ENCODE data around the gene KRTAP25-1. TPM values are rescaled to one million over a fixed set of nuclear protein-coding genes. Genes with fewer than 3 reads are reported as not detected.

KRTAP25-1 gene
- not detected in 2 replicates for total RNA-seq

GRCh38 chr21:30289215-30289614 lies at the start of gene KRTAP25-1:
TSS of gene KRTAP25-1 (minus strand) at chr21:30289514. CDS start at chr21:30289490, 24 bp downstream.

GRCh38 chr21:30337276-30337744 lies 48.0 kb upstream of the KRTAP25-1 start, which contains the start of gene KRTAP27-1:
TSS of gene KRTAP27-1 (minus strand) at chr21:30337694. CDS start at chr21:30337668, 26 bp downstream.

GRCh38 chr21:30320215-30320614 lies 30.9 kb upstream of the KRTAP25-1 start, which contains the start of gene KRTAP26-1:
TSS of gene KRTAP26-1 (minus strand) at chr21:30320315. CDS start at chr21:30320035, 280 bp downstream.

GRCh38 chr21:30282850-30283249 lies 6.5 kb downstream of the KRTAP25-1 start, which contains the start of gene KRTAP24-1:
TSS of gene KRTAP24-1 (minus strand) at chr21:30282950. CDS start at chr21:30282932, 18 bp downstream.

Other genes with a start within 250 kb of the KRTAP25-1 start
- not detected in 2 replicates for gene CLDN17, start 122.7 kb downstream of the KRTAP25-1 start, total RNA-seq
- not detected in 2 replicates for gene CLDN8, start 73.4 kb downstream of the KRTAP25-1 start, total RNA-seq
- gene KRTAP24-1, start 6.6 kb downstream of the KRTAP25-1 start, total RNA-seq = not detected in 2 replicates
- not detected in 2 replicates for gene KRTAP26-1, start 30.8 kb upstream of the KRTAP25-1 start, total RNA-seq
- not detected in 2 replicates for gene KRTAP27-1, start 48.2 kb upstream of the KRTAP25-1 start, total RNA-seq
- gene KRTAP23-1, start 59.1 kb upstream of the KRTAP25-1 start, total RNA-seq = not detected in 2 replicates
- not detected in 2 replicates for gene KRTAP13-2, start 82.8 kb upstream of the KRTAP25-1 start, total RNA-seq
- not detected in 2 replicates for gene KRTAP13-1, start 106.5 kb upstream of the KRTAP25-1 start, total RNA-seq
- gene KRTAP13-3, start 136.4 kb upstream of the KRTAP25-1 start, total RNA-seq = not detected in 2 replicates
- not detected in 2 replicates for gene KRTAP13-4, start 140.7 kb upstream of the KRTAP25-1 start, total RNA-seq
- gene KRTAP15-1, start 150.8 kb upstream of the KRTAP25-1 start, total RNA-seq = not detected in 2 replicates
- not detected in 2 replicates for gene KRTAP19-1, start 190.9 kb upstream of the KRTAP25-1 start, total RNA-seq
- gene KRTAP19-2, start 197.9 kb upstream of the KRTAP25-1 start, total RNA-seq = not detected in 2 replicates
- gene KRTAP19-3, start 202.5 kb upstream of the KRTAP25-1 start, total RNA-seq = not detected in 2 replicates
- gene KRTAP19-4, start 207.7 kb upstream of the KRTAP25-1 start, total RNA-seq = not detected in 2 replicates
- gene KRTAP19-5, start 212.6 kb upstream of the KRTAP25-1 start, total RNA-seq = not detected in 2 replicates

Data from regular cardiac myocyte (primary cell).